Measurements from ENCODE around the gene SYT5.

- TF ChIP-seq POLR2AphosphoS5 (IDR thresholded peaks at IDR 0.05; ENCODE audit: low read depth, low read length) (no peak), CEBPB (IDR thresholded peaks at IDR 0.05; ENCODE audit: low read depth) (no peak)
Measured at GRCh38 chr19:55161571-55162322, 18.3 kb downstream of the SYT5 start.
